CD4-positive, alpha-beta T cell treated with Interleukin-1 beta for 1 hour (primary cell): Measurements from ENCODE around the gene EXOC3L2.
"Not testable (repeated sequence)": the region's sequence is repeated elsewhere in the genome, so short reads cannot be mapped to it uniquely, and the experiment has no call there.

ENCODE experiments used
- DNase-seq, 2 donors: peaks; one replicate each; pipeline ENCODE4 v3.0.0-alpha.2; 2020 to 2022

EXOC3L2 gene

GRCh38 chr19:45254044-45254531 is 8.9 kb upstream of the EXOC3L2 start:
- DNase-seq, result peak in 1 of 2 donors; percentile 13

GRCh38 chr19:45253396-45254027 is 8.3 kb upstream of the EXOC3L2 start:
- peak in 1 of 2 donors; percentile 14 for DNase-seq

GRCh38 chr19:45251452-45252354 is 6.5 kb upstream of the EXOC3L2 start:
- DNase-seq, result peak in 1 of 2 donors; percentile 14

GRCh38 chr19:45250832-45251451 is 5.7 kb upstream of the EXOC3L2 start, which contains the start of gene MARK4:
TSS of gene MARK4 (plus strand) at chr19:45251271. CDS start at chr19:45251589, 318 bp downstream.
- peak; percentile 65 for DNase-seq

- DNase-seq, result no peak
These were observed 5.1 kb upstream of the EXOC3L2 start for GRCh38 chr19:45250216-45250831.

GRCh38 chr19:45249261-45250033 is 4.2 kb upstream of the EXOC3L2 start:
- DNase-seq, result no peak

- no peak for DNase-seq
These were observed 1.9 kb upstream of the EXOC3L2 start for GRCh38 chr19:45247136-45247535.

GRCh38 chr19:45245826-45246225 is 619 bp upstream of the EXOC3L2 start:
- no peak for DNase-seq

GRCh38 chr19:45244133-45244794 is 943 bp downstream of the EXOC3L2 start:
- no peak for DNase-seq

- DNase-seq, result no peak
These were observed 2.0 kb downstream of the EXOC3L2 start for GRCh38 chr19:45243144-45243732.

- no peak for DNase-seq
These were observed 6.7 kb downstream of the EXOC3L2 start for GRCh38 chr19:45238556-45238955.

- DNase-seq, result no peak
These were observed 9.7 kb downstream of the EXOC3L2 start for GRCh38 chr19:45235485-45235884.

- no peak for DNase-seq
These were observed 10.9 kb downstream of the EXOC3L2 start for GRCh38 chr19:45234089-45234869.

- DNase-seq, result no peak
These were observed 13.3 kb downstream of the EXOC3L2 start for GRCh38 chr19:45231891-45232290.

- not testable (repeated sequence) for DNase-seq
These were observed 16.2 kb downstream of the EXOC3L2 start for GRCh38 chr19:45229056-45229455.

- DNase-seq, result no peak
These were observed 20.6 kb downstream of the EXOC3L2 start for GRCh38 chr19:45224645-45225044.

- no peak for DNase-seq
These were observed 21.3 kb downstream of the EXOC3L2 start for GRCh38 chr19:45223879-45224278.

- DNase-seq, result no peak
These were observed 22.5 kb downstream of the EXOC3L2 start for GRCh38 chr19:45222724-45223123.

- DNase-seq, result no peak
These were observed 26.1 kb downstream of the EXOC3L2 start for GRCh38 chr19:45218911-45219743.
